Bronchus fibroblast of lung (primary cell): ENCODE data around the gene CHRM5. TPM values are rescaled to one million over a fixed set of nuclear protein-coding genes. Genes with fewer than 3 reads are reported as not detected.

Experiments used
- total RNA-seq: library from RNA; depleted of rRNA; stranded (reverse); fragments of >200 nt; gene quantifications from 2 replicates; pipeline ENCODE4 v1.2.3, GENCODE V29; 2015

CHRM5 gene
- not detected in 2 replicates for total RNA-seq

GRCh38 chr15:33968224-33968623 lies at the start of gene CHRM5:
TSS of gene CHRM5 (plus strand) at chr15:33968497. CDS start at chr15:34062718, 94,221 bp downstream.

GRCh38 chr15:34038871-34039789 lies 70.8 kb downstream of the CHRM5 start, which contains the start of gene AVEN:
TSS of gene AVEN (minus strand) at chr15:34039204. CDS start at chr15:34039046, 158 bp downstream.

GRCh38 chr15:34101366-34102174 lies 133.3 kb downstream of the CHRM5 start, which contains the start of the genes EMC7 and PGBD4:
TSS of gene EMC7 (minus strand) at chr15:34101862. CDS start at chr15:34101839, 23 bp downstream.
TSS of gene PGBD4 (plus strand) at chr15:34102083. CDS start at chr15:34102532, 449 bp downstream.

Other genes with a start within 250 kb of the CHRM5 start
- gene AVEN, start 70.7 kb downstream of the CHRM5 start, total RNA-seq, result 10.4 and 14.8 TPM in 2 replicates
- 40.5 and 50.7 TPM in 2 replicates for gene EMC7, start 133.4 kb downstream of the CHRM5 start, total RNA-seq
- gene PGBD4, start 133.6 kb downstream of the CHRM5 start, total RNA-seq, result 0.67 and 0.74 TPM in 2 replicates
- 34.5 and 42.2 TPM in 2 replicates for gene KATNBL1, start 241.6 kb downstream of the CHRM5 start, total RNA-seq